HepG2 (cell line): ENCODE results near the gene TTBK2. TPM values are rescaled to one million over a fixed set of nuclear protein-coding genes. Genes with fewer than 3 reads are reported as not detected.

Experiments used
- ATAC-seq: fragments of 200-7000 bp; cut with Tn5 transposase; 3 replicates; pipeline ENCODE4 v1.9.1; 2020; ENCODE audit warnings: mild to moderate bottlenecking, moderate library complexity
- BruUV-seq: library from RNA; stranded (reverse); fragments of 400-500 nt; replicated peaks from 2 replicates; lab custom pipeline; 2021; lab: Mats Ljungman, UMichigan
- CTCF ChIA-PET: fragments of 300-600 bp; formaldehyde crosslinking; extraction: SDS; loops from one replicate; lab custom pipeline; 2021; ENCODE audit warnings: low total read pairs, inconsistent platforms, low intra/inter-chr PET ratio; lab: Yijun Ruan, JAX
- POLR2A ChIA-PET: fragments of 350-600 bp; sonication (Branson Sonifier 250); formaldehyde crosslinking; loops from one replicate; lab custom pipeline; 2020; ENCODE audit warnings: antibody characterized with exemption, inconsistent platforms; lab: Yijun Ruan, JAX
- DNase-seq: peaks from one replicate; pipeline ENCODE4 v3.0.0-alpha.2; 2015; ENCODE audit warnings: low spot score
- FAIRE-seq: peaks from 3 replicates; lab custom pipeline; 2011; peaks lifted over from hg19 to GRCh38; lab: Jason Lieb, UNC
- H2AFZ ChIP-seq: one replicate; pipeline ENCODE4 v1.6.1; 2011; ENCODE audit warnings: low read length, inconsistent platforms
- H3K27ac ChIP-seq: fragments of 300-600 bp; 3 replicates; pipeline ENCODE4 v1.8.0; 2011; ENCODE audit warnings: mixed run types, mild to moderate bottlenecking, mixed read lengths, low read length, inconsistent platforms; ENCODE audit not compliant: insufficient read depth; ENCODE audit errors: extremely low read length
- H3K27me3 ChIP-seq, 2 experiments: fragments of 200-600 bp in 1 of 2; 2 replicates in 1 of 2; 3 replicates in 1 of 2; pipeline versions ENCODE4 v1.6.0 to v1.8.0; 2011; ENCODE audit warnings: low read length in 2 of 2, mild to moderate bottlenecking in 2 of 2, moderate library complexity in 2 of 2, inconsistent platforms in 1 of 2; ENCODE audit not compliant: insufficient read depth in 2 of 2, control insufficient read depth in 1 of 2
- H3K36me3 ChIP-seq, 2 experiments: fragments of 200-600 bp in 1 of 2; replicated peaks in 1 of 2; 2 replicates in 1 of 2; 3 replicates in 1 of 2; pipeline versions ENCODE4 v1.5.1 to v1.8.0; 2011; ENCODE audit warnings: low read length in 2 of 2, inconsistent platforms in 1 of 2; ENCODE audit not compliant: insufficient read depth in 2 of 2, control insufficient read depth in 1 of 2
- H3K4me1 ChIP-seq: 2 replicates; pipeline ENCODE4 v1.5.1; 2012; ENCODE audit warnings: low read length, inconsistent platforms; ENCODE audit not compliant: insufficient read depth
- H3K4me2 ChIP-seq: 2 replicates; pipeline ENCODE4 v1.6.0; 2011; ENCODE audit warnings: low read depth, low read length, inconsistent platforms
- H3K4me3 ChIP-seq, 3 experiments: fragments of 200-600 bp in 1 of 3; sonication (generic), shearing (Covaris generic) in 1 of 3; replicated peaks in 1 of 3; 2 replicates each; pipeline ENCODE4 v1.5.1; 2011 to 2016; ENCODE audit warnings: low read length in 3 of 3, inconsistent platforms in 2 of 3, low read depth in 2 of 3, mild to moderate bottlenecking in 2 of 3, control low read depth in 1 of 3, mixed read lengths in 1 of 3; ENCODE audit not compliant: insufficient read depth in 1 of 3
- H3K79me2 ChIP-seq: one replicate; pipeline ENCODE4 v1.6.1; 2011; ENCODE audit warnings: low read length, inconsistent platforms; ENCODE audit not compliant: insufficient read depth
- H3K9ac ChIP-seq: 2 replicates; pipeline ENCODE4 v1.6.0; 2011; ENCODE audit warnings: mild to moderate bottlenecking, low read depth, low read length, inconsistent platforms; ENCODE audit not compliant: insufficient read depth
- H3K9me3 ChIP-seq: 2 replicates; pipeline ENCODE4 v1.5.1; 2012; ENCODE audit warnings: mild to moderate bottlenecking, low read length
- H4K20me1 ChIP-seq: 2 replicates; pipeline ENCODE4 v1.6.0; 2011; ENCODE audit warnings: inconsistent platforms, mild to moderate bottlenecking, low read length, moderate library complexity; ENCODE audit not compliant: insufficient read depth
- MLLT10 ChIP-seq: sonication (generic); formaldehyde crosslinking; IDR thresholded peaks from 2 replicates; pipeline ENCODE4 v1.4.0; 2020; ENCODE audit warnings: missing genetic modification reagents
- RCOR2 ChIP-seq: IDR thresholded peaks from 2 replicates; pipeline ENCODE4 v1.6.1; 2016; ENCODE audit warnings: missing biosample characterization, missing genetic modification reagents
- ZNF205 ChIP-seq: IDR thresholded peaks from 2 replicates; pipeline ENCODE4 v1.6.1; 2018; ENCODE audit warnings: missing biosample characterization, missing genetic modification reagents
- whole genome bisulfite sequencing: methylation state at CpG from one replicate; pipeline ENCODE4 v1.1.6; 2017; ENCODE audit warnings: low lambda C conversion rate; 5-methylcytosine and 5-hydroxymethylcytosine counted together
- in situ Hi-C: cut with HindIII; loops from 2 replicates; pipeline ENCODE4 v1.10.0; 2017; ENCODE audit warnings: low pct_unique_long_range_greater_than_20kb; ENCODE audit not compliant: extremely low pct_ligation_motif_present
- intact Hi-C: fragments of 100-400 bp; cut with micrococcal nuclease; formaldehyde crosslinking; loops from one replicate; pipeline ENCODE4 v1.10.0; 2022; ENCODE audit not compliant: unreplicated experiment
- polyA plus RNA-seq, 8 experiments: library from polyadenylated mRNA; depleted of rRNA in 3 of 8; stranded (reverse) in 7 of 8; unstranded in 1 of 8; fragments of >200 nt; fragmentation: Illumina TruSeq in 4 of 8; extraction: Trizol in 4 of 8; gene quantifications; 2 replicates each; pipeline versions ENCODE4 v1.2.1 to v1.2.3, GENCODE V29; 2011 to 2016; ENCODE audit warnings: low read depth in 4 of 8, missing spikeins in 1 of 8, mixed read lengths in 1 of 8; ENCODE audit not compliant: insufficient read depth in 1 of 8
- total RNA-seq, 5 experiments: library from RNA; depleted of rRNA; stranded (reverse); fragments of >200 nt; fragmentation: Illumina TruSeq; extraction: Trizol; gene quantifications; 2 replicates each; pipeline ENCODE4 v1.2.3, GENCODE V29; 2016; ENCODE audit warnings: low read depth in 1 of 5
- TF ChIP-seq, protein P1 (sequence below): sonication (generic); formaldehyde crosslinking; IDR thresholded peaks from 2 replicates; pipeline ENCODE4 v1.5.1; 2020; ENCODE audit warnings: mild to moderate bottlenecking, missing genetic modification reagents
- TF ChIP-seq, protein P2 (sequence below): sonication (generic); formaldehyde crosslinking; IDR thresholded peaks from 2 replicates; pipeline ENCODE4 v1.4.0; 2020; ENCODE audit warnings: missing genetic modification reagents; ENCODE audit errors: not compliant biosample characterization

Gene TTBK2
- total and polyA plus RNA-seq, 2 of the 13 experiments (the other 11 are each of a cell fraction or from before 2014, with no cell fraction given), result 5.1 to 7.4 TPM

- Histone ChIP-seq H4K20me1 (no peaks in the 10 kb centered on the region), H3K36me3 (peaks cover 6 to 16% of the 10 kb centered on the region in 2 experiments; a peak in 3 of 5 replicates), H3K4me2 (no peak overlapping the region), H3K4me3 (no peak overlapping the region), H3K9me3 (no peaks in the 10 kb centered on the region), H2AFZ (no peak overlapping the region), H3K4me1 (no peaks in the 10 kb centered on the region), H3K79me2 (no peaks in the 10 kb centered on the region), H3K9ac (no peak overlapping the region), H3K27ac (no peak overlapping the region), H3K27me3 (no peaks in the 10 kb centered on the region)
- ChIA-PET POLR2A (no interaction called here), CTCF (no interaction called here)
- FAIRE-seq (no peak), ATAC-seq (no peak), DNase-seq (no peak)
- no TSS peak for BruUV-seq
- WGBS, result 94% methylated on average over 5 of the region's 5 CpGs
- in situ Hi-C loops, result no loop called here
- TF ChIP-seq, protein P1, sequence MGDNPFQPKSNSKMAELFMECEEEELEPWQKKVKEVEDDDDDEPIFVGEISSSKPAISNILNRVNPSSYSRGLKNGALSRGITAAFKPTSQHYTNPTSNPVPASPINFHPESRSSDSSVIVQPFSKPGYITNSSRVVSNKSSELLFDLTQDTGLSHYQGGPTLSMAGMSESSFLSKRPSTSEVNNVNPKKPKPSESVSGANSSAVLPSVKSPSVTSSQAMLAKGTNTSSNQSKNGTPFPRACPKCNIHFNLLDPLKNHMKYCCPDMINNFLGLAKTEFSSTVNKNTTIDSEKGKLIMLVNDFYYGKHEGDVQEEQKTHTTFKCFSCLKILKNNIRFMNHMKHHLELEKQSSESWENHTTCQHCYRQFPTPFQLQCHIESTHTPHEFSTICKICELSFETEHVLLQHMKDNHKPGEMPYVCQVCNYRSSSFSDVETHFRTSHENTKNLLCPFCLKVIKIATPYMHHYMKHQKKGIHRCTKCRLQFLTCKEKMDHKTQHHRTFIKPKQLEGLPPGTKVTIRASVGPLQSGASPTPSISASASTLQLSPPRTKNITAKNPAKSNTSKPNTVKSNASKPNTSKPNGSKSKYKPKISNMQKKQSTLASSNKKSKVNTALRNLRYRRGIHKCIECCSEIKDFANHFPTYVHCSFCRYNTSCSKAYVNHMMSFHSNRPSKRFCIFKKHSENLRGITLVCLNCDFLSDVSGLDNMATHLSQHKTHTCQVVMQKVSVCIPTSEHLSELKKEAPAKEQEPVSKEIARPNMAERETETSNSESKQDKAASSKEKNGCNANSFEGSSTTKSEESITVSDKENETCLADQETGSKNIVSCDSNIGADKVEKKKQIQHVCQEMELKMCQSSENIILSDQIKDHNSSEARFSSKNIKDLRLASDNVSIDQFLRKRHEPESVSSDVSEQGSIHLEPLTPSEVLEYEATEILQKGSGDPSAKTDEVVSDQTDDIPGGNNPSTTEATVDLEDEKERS, result no peak
- no peak for TF ChIP-seq RCOR2 (CRISPR knock-in tag)
- no peak for TF ChIP-seq ZNF205
- TF ChIP-seq MLLT10 (CRISPR knock-in tag), result no peak
- TF ChIP-seq, protein P2, sequence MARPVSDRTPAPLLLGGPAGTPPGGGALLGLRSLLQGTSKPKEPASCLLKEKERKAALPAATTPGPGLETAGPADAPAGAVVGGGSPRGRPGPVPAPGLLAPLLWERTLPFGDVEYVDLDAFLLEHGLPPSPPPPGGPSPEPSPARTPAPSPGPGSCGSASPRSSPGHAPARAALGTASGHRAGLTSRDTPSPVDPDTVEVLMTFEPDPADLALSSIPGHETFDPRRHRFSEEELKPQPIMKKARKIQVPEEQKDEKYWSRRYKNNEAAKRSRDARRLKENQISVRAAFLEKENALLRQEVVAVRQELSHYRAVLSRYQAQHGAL (CRISPR knock-in tag), result no peak
- intact Hi-C loops, result no loop called here
These were observed 43.9 kb upstream of the TTBK2 start for GRCh38 chr15:42964476-42964875.
